Measurements from ENCODE around the gene MPZ.
"Not testable (repeated sequence)": the region's sequence is repeated elsewhere in the genome, so short reads cannot be mapped to it uniquely, and the experiment has no call there.

Gene MPZ

GRCh38 chr1:161309868-161310267 is at the start of gene MPZ:
TSS of gene MPZ (minus strand) at chr1:161309968. CDS start at chr1:161309905, 63 bp downstream.
- no peak for DNase-seq

GRCh38 chr1:161359291-161359690 is 49.5 kb upstream of the MPZ start:
- no peak for DNase-seq

GRCh38 chr1:161357073-161357472 is 47.3 kb upstream of the MPZ start:
- no peak for DNase-seq

- no peak for DNase-seq
These were observed 41.7 kb upstream of the MPZ start for GRCh38 chr1:161351482-161351881.

GRCh38 chr1:161350671-161351070 is 40.9 kb upstream of the MPZ start:
- no peak for DNase-seq

GRCh38 chr1:161342821-161343220 is 33.1 kb upstream of the MPZ start:
- no peak for DNase-seq

- DNase-seq: no peak
These were observed 32.4 kb upstream of the MPZ start for GRCh38 chr1:161342177-161342576.

GRCh38 chr1:161335796-161336195 is 26.0 kb upstream of the MPZ start:
- no peak for DNase-seq

GRCh38 chr1:161333166-161333565 is 23.4 kb upstream of the MPZ start:
- DNase-seq: no peak

- no peak for DNase-seq
These were observed 20.6 kb upstream of the MPZ start for GRCh38 chr1:161330346-161330745.

GRCh38 chr1:161324020-161324419 is 14.3 kb upstream of the MPZ start:
- no peak for DNase-seq

GRCh38 chr1:161315841-161316674 is 6.3 kb upstream of the MPZ start:
- DNase-seq: not testable (repeated sequence)

- DNase-seq: peak; percentile 90
These were observed 4.6 kb upstream of the MPZ start, which contains the start of gene SDHC for GRCh38 chr1:161314201-161314981. TSS of gene SDHC (plus strand) at chr1:161314381. CDS start at chr1:161314406, 25 bp downstream.

- no peak for DNase-seq
These were observed 3.9 kb upstream of the MPZ start for GRCh38 chr1:161313554-161314200.

- no peak for DNase-seq
These were observed 1.9 kb upstream of the MPZ start for GRCh38 chr1:161311595-161312181.

- DNase-seq: no peak
These were observed 1.7 kb downstream of the MPZ start for GRCh38 chr1:161307892-161308638.

- no peak for DNase-seq
These were observed 2.5 kb downstream of the MPZ start for GRCh38 chr1:161307230-161307768.

- DNase-seq: peak; percentile 83
These were observed 3.8 kb downstream of the MPZ start for GRCh38 chr1:161305867-161306519.

- no peak for DNase-seq
These were observed 4.6 kb downstream of the MPZ start for GRCh38 chr1:161304927-161305866.

- no peak for DNase-seq
These were observed 9.3 kb downstream of the MPZ start for GRCh38 chr1:161300478-161300877.

Data from activated CD4-positive, alpha-beta T cell treated with anti-CD3 and anti-CD28 coated beads, Interleukin-2, amount 50 U/mL, for 1 hour (primary cell).